Nephron (organoid): ENCODE measurements around the gene MIEF2.

Source experiments
- H3K27ac Mint-ChIP-seq, 3 experiments: 2 replicates each; pipeline ENCODE4 v1.8.0; 2020; ENCODE audit warnings: mixed read lengths in 3 of 3, mild to moderate bottlenecking in 2 of 3, moderate library complexity in 1 of 3
- H3K27me3 Mint-ChIP-seq: 2 replicates; pipeline ENCODE4 v1.8.0; 2021; ENCODE audit warnings: low read depth, mild to moderate bottlenecking, moderate library complexity, mixed read lengths
- H3K36me3 Mint-ChIP-seq: 2 replicates; pipeline ENCODE4 v1.8.0; 2020; ENCODE audit warnings: low read depth, mixed read lengths
- H3K4me1 Mint-ChIP-seq: 2 replicates; pipeline ENCODE4 v1.8.0; 2020; ENCODE audit warnings: mixed read lengths
- H3K4me3 Mint-ChIP-seq, 3 experiments: 2 replicates each; pipeline ENCODE4 v1.8.0; 2020; ENCODE audit warnings: mild to moderate bottlenecking in 3 of 3, mixed read lengths in 3 of 3, moderate library complexity in 2 of 3
- H3K9me3 Mint-ChIP-seq: 2 replicates; pipeline ENCODE4 v1.8.0; 2020; ENCODE audit warnings: mixed read lengths
- CTCF ChIP-seq, 3 experiments: fragments of 200-600 bp; sonication (generic); IDR thresholded peaks; one replicate each; pipeline ENCODE4 v1.5.0; 2021; ENCODE audit warnings: antibody characterized with exemption in 3 of 3; ENCODE audit not compliant: unreplicated experiment in 3 of 3

The MIEF2 gene

GRCh38 chr17:18227635-18228034 is 32.8 kb upstream of the MIEF2 start:
- H3K9me3 Mint-ChIP-seq: no peaks in the 10 kb centered on the region
- no peaks in the 10 kb centered on the region for H3K27me3 Mint-ChIP-seq
- peaks cover 31% of the 10 kb centered on the region for H3K4me1 Mint-ChIP-seq
- H3K36me3 Mint-ChIP-seq: no peaks in the 10 kb centered on the region
- peak overlapping the region in 2 of 3 experiments; percentile 27 to 92 for H3K27ac Mint-ChIP-seq
- peak overlapping the region; percentile 22 to 71 (median 43) for H3K4me3 Mint-ChIP-seq
- TF ChIP-seq CTCF (IDR thresholded peaks at IDR 0.05; ENCODE audit: unreplicated experiment in 3 of 3): no peak

- Mint-ChIP-seq H3K9me3 (no peaks in the 10 kb centered on the region), H3K27ac (peak overlapping the region in 2 of 3 experiments; percentile 23 to 92), H3K4me1 (peaks cover 31% of the 10 kb centered on the region)
These were observed 32.2 kb upstream of the MIEF2 start for GRCh38 chr17:18228176-18228682.

GRCh38 chr17:18229254-18229653 is 31.2 kb upstream of the MIEF2 start:
- no peak overlapping the region for H3K27ac Mint-ChIP-seq
- TF ChIP-seq CTCF (IDR thresholded peaks at IDR 0.05; ENCODE audit: unreplicated experiment in 3 of 3): no peak
- no peaks in the 10 kb centered on the region for H3K9me3 Mint-ChIP-seq
- H3K36me3 Mint-ChIP-seq: no peaks in the 10 kb centered on the region
- H3K4me3 Mint-ChIP-seq: peak overlapping the region in 1 of 3 experiments; percentile 53
- peaks cover 31% of the 10 kb centered on the region for H3K4me1 Mint-ChIP-seq
- no peaks in the 10 kb centered on the region for H3K27me3 Mint-ChIP-seq

More at GRCh38 chr17:18228176-18228682, 32.2 kb upstream of the MIEF2 start:
- peak overlapping the region; percentile 43 to 71 (median 57) for H3K4me3 Mint-ChIP-seq
- no peak for TF ChIP-seq CTCF (IDR thresholded peaks at IDR 0.05; ENCODE audit: unreplicated experiment in 3 of 3)
- no peaks in the 10 kb centered on the region for H3K36me3 Mint-ChIP-seq
- no peaks in the 10 kb centered on the region for H3K27me3 Mint-ChIP-seq

GRCh38 chr17:18229771-18230170 is 30.7 kb upstream of the MIEF2 start:
- Mint-ChIP-seq H3K36me3 (peaks cover 1% of the 10 kb centered on the region), H3K4me1 (peaks cover 29% of the 10 kb centered on the region), H3K27me3 (no peaks in the 10 kb centered on the region), H3K27ac (no peak overlapping the region), H3K9me3 (no peaks in the 10 kb centered on the region), H3K4me3 (no peak overlapping the region)
- TF ChIP-seq CTCF (IDR thresholded peaks at IDR 0.05; ENCODE audit: unreplicated experiment in 3 of 3): no peak

- peaks cover 4% of the 10 kb centered on the region for H3K36me3 Mint-ChIP-seq
- no peaks in the 10 kb centered on the region for H3K27me3 Mint-ChIP-seq
- H3K4me1 Mint-ChIP-seq: peaks cover 26% of the 10 kb centered on the region
- H3K4me3 Mint-ChIP-seq: no peak overlapping the region
- TF ChIP-seq CTCF (IDR thresholded peaks at IDR 0.05; ENCODE audit: unreplicated experiment in 3 of 3): no peak
- H3K9me3 Mint-ChIP-seq: no peaks in the 10 kb centered on the region
- no peak overlapping the region for H3K27ac Mint-ChIP-seq
These were observed 29.9 kb upstream of the MIEF2 start for GRCh38 chr17:18230288-18231141.
